Measurements from ENCODE around the gene PKP4. TPM values are rescaled to one million over a fixed set of nuclear protein-coding genes. Genes with fewer than 3 reads are reported as not detected.

The PKP4 gene
- total and polyA plus RNA-seq, 2 experiments from 2014 or later: 35.7 to 92.3 TPM

DNA sequence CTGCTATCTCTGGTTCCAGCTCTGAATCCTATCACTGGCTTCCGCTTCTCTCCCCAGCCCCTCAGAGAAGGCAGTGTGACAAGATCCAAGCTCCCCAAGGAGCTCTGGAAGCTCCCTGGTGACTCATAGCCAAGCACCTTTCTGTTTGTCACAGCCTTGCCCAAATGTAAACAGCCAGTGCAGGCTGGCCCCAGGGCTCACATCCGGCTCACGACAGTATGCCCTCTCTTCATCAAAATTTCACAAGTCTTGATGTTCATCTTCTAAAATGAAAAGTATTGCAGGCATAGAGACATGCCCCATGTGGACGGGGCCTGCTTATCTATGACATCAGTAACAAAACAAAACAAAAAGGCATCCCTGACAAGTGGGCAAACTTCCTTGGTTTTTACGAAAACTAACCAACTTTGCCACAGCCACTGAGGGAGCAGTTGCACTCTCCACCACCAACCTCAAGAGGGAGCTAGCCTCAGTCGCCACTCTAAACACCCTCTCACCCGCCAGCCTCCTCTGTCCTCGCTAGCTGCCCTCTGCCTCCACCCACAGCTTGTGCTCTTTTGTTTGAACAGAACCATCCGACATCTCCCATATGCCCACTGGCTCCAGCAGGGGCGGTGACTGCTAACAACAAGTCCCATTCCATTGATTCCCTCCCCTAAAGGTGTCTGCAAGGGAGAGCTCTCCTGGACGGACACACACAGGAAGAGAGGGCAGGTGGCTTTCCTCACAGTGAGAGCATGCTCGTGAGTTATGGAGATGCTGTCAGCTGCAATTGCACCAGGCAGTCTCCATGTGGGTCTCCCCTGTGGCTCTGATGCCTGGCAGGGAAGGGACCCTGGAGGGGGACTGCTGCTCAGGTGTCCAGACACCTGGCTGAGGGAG lies 267.4 kb downstream of the PKP4 start:
- ATAC-seq: peak; percentile 90

DNA sequence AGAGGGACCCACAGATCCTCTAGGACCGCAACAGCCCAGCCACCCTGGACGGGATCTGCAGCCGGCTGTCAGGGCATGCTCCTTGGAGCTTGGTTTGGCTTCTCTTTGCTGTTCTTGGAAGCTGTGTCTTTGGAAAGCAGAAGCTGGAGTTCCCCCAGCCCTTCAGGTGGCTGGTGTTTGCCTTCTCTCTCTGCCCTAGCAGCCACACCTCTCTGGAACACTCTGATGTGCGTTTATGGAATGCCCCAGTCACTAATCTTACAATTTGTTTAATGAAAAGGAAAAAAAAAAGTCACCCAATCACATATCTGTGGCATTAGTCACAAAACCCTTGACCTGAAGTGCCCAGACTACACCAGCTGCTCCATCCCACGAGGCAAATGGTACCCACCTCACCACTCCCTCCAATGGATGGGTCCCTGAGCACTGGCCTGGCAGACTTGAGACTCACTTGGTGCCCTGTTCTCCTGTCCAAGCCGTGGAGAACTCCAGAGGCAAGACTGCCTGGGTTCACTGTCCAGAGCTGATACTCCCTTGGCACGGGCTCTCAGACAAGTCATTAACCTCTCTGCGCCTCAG lies 268.1 kb downstream of the PKP4 start:
- Histone ChIP-seq H3K4me2 (no peak overlapping the region), H3K79me2 (replicated peaks; ENCODE audit: insufficient read depth) (no peaks in the 10 kb centered on the region), H2AFZ (peak overlapping the region; percentile 87), H3K9me2 (ENCODE audit: insufficient read depth) (no peaks in the 10 kb centered on the region; the same call in 1 of the 2 replicates), H3K27me3 (ENCODE audit: insufficient read depth) (no peaks in the 10 kb centered on the region), H3F3A (replicated peaks; ENCODE audit: low read depth) (no peaks in the 10 kb centered on the region), H4K20me1 (replicated peaks; ENCODE audit: insufficient read depth) (no peaks in the 10 kb centered on the region), H3K27ac (ENCODE audit: low read depth) (no peak overlapping the region), H3K4me1 (ENCODE audit: insufficient read depth) (no peaks in the 10 kb centered on the region), H3K4me3 (no peak overlapping the region), H3K36me3 (ENCODE audit: insufficient read depth) (no peaks in the 10 kb centered on the region)
- Mint-ChIP-seq H3K27me3 (ENCODE audit: insufficient read depth, low read depth, poor library complexity) (peaks cover 7% of the 10 kb centered on the region), H3K4me3 (no peak overlapping the region), H3K36me3 (ENCODE audit: low read depth) (no peaks in the 10 kb centered on the region), H3K27ac (no peak overlapping the region), H3K4me1 (peaks cover 9% of the 10 kb centered on the region; the same call in 2 of the 3 replicates), H3K9me3 (no peaks in the 10 kb centered on the region)
- no peak for TF ChIP-seq ZNF331 (CRISPR knock-in tag; IDR thresholded peaks at IDR 0.05; ENCODE audit: low read depth)
- DNase-seq (ENCODE audit: low spot score) (no peak), ATAC-seq (no peak; the same call in 2 of the 3 replicates)

More for the DNA sequence above, 267.4 kb downstream of the PKP4 start:
- no peak overlapping the region for H3K27ac Mint-ChIP-seq
- peak; percentile 75 for DNase-seq (ENCODE audit: low spot score)
- peaks cover 9% of the 10 kb centered on the region; the same call in 2 of the 3 replicates for H3K4me1 Mint-ChIP-seq
- peaks cover 7% of the 10 kb centered on the region for H3K27me3 Mint-ChIP-seq (ENCODE audit: insufficient read depth, low read depth, poor library complexity)
- H4K20me1 ChIP-seq (replicated peaks; ENCODE audit: insufficient read depth): no peaks in the 10 kb centered on the region
- H3K4me3 Mint-ChIP-seq: no peak overlapping the region
- H3K9me3 Mint-ChIP-seq: no peaks in the 10 kb centered on the region
- H3K4me1 ChIP-seq (ENCODE audit: insufficient read depth): no peaks in the 10 kb centered on the region
- H3K4me2 ChIP-seq: no peak overlapping the region
- no peaks in the 10 kb centered on the region for H3F3A ChIP-seq (replicated peaks; ENCODE audit: low read depth)
- no peak overlapping the region for H3K4me3 ChIP-seq
- no peaks in the 10 kb centered on the region for H3K79me2 ChIP-seq (replicated peaks; ENCODE audit: insufficient read depth)
- H3K36me3 ChIP-seq (ENCODE audit: insufficient read depth): no peaks in the 10 kb centered on the region
- no peaks in the 10 kb centered on the region for H3K36me3 Mint-ChIP-seq (ENCODE audit: low read depth)
- TF ChIP-seq, protein P1, sequence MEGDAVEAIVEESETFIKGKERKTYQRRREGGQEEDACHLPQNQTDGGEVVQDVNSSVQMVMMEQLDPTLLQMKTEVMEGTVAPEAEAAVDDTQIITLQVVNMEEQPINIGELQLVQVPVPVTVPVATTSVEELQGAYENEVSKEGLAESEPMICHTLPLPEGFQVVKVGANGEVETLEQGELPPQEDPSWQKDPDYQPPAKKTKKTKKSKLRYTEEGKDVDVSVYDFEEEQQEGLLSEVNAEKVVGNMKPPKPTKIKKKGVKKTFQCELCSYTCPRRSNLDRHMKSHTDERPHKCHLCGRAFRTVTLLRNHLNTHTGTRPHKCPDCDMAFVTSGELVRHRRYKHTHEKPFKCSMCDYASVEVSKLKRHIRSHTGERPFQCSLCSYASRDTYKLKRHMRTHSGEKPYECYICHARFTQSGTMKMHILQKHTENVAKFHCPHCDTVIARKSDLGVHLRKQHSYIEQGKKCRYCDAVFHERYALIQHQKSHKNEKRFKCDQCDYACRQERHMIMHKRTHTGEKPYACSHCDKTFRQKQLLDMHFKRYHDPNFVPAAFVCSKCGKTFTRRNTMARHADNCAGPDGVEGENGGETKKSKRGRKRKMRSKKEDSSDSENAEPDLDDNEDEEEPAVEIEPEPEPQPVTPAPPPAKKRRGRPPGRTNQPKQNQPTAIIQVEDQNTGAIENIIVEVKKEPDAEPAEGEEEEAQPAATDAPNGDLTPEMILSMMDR (conservative IDR thresholded peaks at IDR 0.05; ENCODE audit: low read depth in 2 of 2): peak; percentile 67 to 82
- TF ChIP-seq NANOG (IDR thresholded peaks at IDR 0.05; ENCODE audit: borderline replicate concordance): no peak
- TF ChIP-seq CREB1 (CRISPR knock-in tag; IDR thresholded peaks at IDR 0.05; ENCODE audit: low read depth): no peak
- peak overlapping the region; percentile 87 for H2AFZ ChIP-seq
- no peak overlapping the region for H3K27ac ChIP-seq (ENCODE audit: low read depth)
- no peaks in the 10 kb centered on the region; the same call in 1 of the 2 replicates for H3K9me2 ChIP-seq (ENCODE audit: insufficient read depth)
- no peaks in the 10 kb centered on the region for H3K27me3 ChIP-seq (ENCODE audit: insufficient read depth)

DNA sequence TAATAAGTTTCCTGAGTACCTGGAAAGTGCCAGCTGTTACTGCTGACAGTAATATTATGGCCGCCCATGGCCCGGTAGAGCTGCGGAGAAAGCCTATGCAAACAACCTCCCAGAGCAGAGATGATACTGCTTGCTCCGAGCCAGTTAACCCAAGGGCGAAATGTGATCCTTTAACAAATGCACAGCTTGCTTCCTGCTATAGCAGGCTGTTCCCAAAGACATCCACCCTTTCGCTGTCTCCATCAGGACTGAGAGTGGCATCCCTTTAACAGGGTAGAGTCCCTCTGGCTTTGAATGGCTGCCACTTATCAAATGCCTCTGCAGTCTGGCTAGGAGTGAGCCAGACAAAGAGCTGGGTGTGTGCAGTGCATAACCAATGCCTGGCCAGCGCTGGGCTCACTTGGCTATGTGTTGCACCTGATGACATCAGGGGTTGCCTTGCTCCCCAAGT lies 268.7 kb downstream of the PKP4 start:
- ATAC-seq: peak; percentile 66
- no peak overlapping the region for H3K27ac Mint-ChIP-seq
- TF ChIP-seq EZH2 (IDR thresholded peaks at IDR 0.05; ENCODE audit: low read depth, unreplicated experiment) (no peak), CREB1 (CRISPR knock-in tag; IDR thresholded peaks at IDR 0.05; ENCODE audit: low read depth) (no peak), EZH2phosphoT487 (IDR thresholded peaks at IDR 0.05; ENCODE audit: unreplicated experiment) (no peak)

More for the DNA sequence above, 268.7 kb downstream of the PKP4 start:
- Histone ChIP-seq H3K36me3 (ENCODE audit: insufficient read depth) (no peaks in the 10 kb centered on the region), H4K20me1 (replicated peaks; ENCODE audit: insufficient read depth) (no peaks in the 10 kb centered on the region), H3K4me1 (ENCODE audit: insufficient read depth) (no peaks in the 10 kb centered on the region), H3K27me3 (ENCODE audit: insufficient read depth) (no peaks in the 10 kb centered on the region), H2AFZ (no peak overlapping the region), H3K27ac (ENCODE audit: low read depth) (no peak overlapping the region), H3K79me2 (replicated peaks; ENCODE audit: insufficient read depth) (no peaks in the 10 kb centered on the region), H3K4me3 (no peak overlapping the region), H3K9me2 (ENCODE audit: insufficient read depth) (no peaks in the 10 kb centered on the region), H3K4me2 (no peak overlapping the region), H3F3A (replicated peaks; ENCODE audit: low read depth) (no peaks in the 10 kb centered on the region)
- Mint-ChIP-seq H3K4me1 (peaks cover 9% of the 10 kb centered on the region; the same call in 2 of the 3 replicates), H3K4me3 (no peak overlapping the region), H3K27me3 (ENCODE audit: insufficient read depth, low read depth, poor library complexity) (peaks cover 5% of the 10 kb centered on the region), H3K9me3 (no peaks in the 10 kb centered on the region), H3K36me3 (ENCODE audit: low read depth) (no peaks in the 10 kb centered on the region)
- DNase-seq (ENCODE audit: low spot score): peak; percentile 15
